Ovary (tissue), 3 donors: ENCODE measurements around the gene CYTH2.

ENCODE experiments used
- POLR2A ChIP-seq: fragments of 450-650 bp; IDR thresholded peaks from one replicate; pipeline ENCODE4 v1.6.1; 2017; ENCODE audit warnings: antibody characterized with exemption, mild to moderate bottlenecking, moderate library complexity
- TF ChIP-seq, protein P1 (sequence below), 3 donors: fragments of 450-650 bp in 2 of 3; fragments of 200-600 bp in 1 of 3; IDR thresholded peaks; one replicate each; pipeline versions ENCODE4 v1.5.1 to v1.8.0; 2016 to 2022; ENCODE audit warnings: antibody characterized with exemption in 3 of 3, mild to moderate bottlenecking in 1 of 3
- donor health status: DM: no; HTN: no; CAD: no.

DNA sequence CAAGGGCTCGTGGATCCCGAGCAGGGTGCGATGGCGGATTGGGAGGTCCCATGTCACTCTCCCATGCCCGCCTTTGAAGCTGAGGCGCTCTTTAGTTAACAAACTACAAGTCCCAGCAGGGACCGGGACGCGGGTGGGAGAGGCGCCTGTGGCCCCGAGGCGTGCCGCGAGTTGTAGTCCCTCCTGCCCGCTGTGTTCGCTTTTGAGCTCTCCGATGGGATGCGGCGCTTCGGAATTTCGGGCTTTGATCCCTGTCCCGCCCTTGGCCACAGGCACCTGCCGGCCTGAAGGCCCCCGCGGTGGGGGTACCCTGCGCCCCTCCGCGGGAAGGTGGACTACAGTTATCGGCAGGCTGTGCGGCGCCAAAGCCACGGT, 11.0 kb downstream of the CYTH2 start:
- TF ChIP-seq, protein P1, sequence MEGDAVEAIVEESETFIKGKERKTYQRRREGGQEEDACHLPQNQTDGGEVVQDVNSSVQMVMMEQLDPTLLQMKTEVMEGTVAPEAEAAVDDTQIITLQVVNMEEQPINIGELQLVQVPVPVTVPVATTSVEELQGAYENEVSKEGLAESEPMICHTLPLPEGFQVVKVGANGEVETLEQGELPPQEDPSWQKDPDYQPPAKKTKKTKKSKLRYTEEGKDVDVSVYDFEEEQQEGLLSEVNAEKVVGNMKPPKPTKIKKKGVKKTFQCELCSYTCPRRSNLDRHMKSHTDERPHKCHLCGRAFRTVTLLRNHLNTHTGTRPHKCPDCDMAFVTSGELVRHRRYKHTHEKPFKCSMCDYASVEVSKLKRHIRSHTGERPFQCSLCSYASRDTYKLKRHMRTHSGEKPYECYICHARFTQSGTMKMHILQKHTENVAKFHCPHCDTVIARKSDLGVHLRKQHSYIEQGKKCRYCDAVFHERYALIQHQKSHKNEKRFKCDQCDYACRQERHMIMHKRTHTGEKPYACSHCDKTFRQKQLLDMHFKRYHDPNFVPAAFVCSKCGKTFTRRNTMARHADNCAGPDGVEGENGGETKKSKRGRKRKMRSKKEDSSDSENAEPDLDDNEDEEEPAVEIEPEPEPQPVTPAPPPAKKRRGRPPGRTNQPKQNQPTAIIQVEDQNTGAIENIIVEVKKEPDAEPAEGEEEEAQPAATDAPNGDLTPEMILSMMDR (IDR thresholded peaks at IDR 0.05): no peak
- TF ChIP-seq POLR2A: no peak
